Activated T-cell treated with anti-CD3 and anti-CD28 coated beads, Interleukin-2, amount 50 U/mL, for 72 hours (primary cell): ENCODE data around the gene PPP2R5E. TPM values are rescaled to one million over a fixed set of nuclear protein-coding genes. Genes with fewer than 3 reads are reported as not detected.

Experiments
- ATAC-seq, 2 donors: fragments of 150-1000 bp; cut with Tn5 transposase; replicated peaks in 1 of 2; 2 replicates each; pipeline ENCODE4 v1.10.0; 2021; ENCODE audit warnings: moderate library complexity in 2 of 2, mild to moderate bottlenecking in 1 of 2
- DNase-seq, 2 donors: peaks; one replicate each; pipeline ENCODE4 v3.0.0; 2021 to 2022; ENCODE audit warnings: mixed read lengths in 1 of 2
- H3K27ac Mint-ChIP-seq: one replicate; pipeline ENCODE4 v1.8.0; 2022; ENCODE audit warnings: mild to moderate bottlenecking, moderate library complexity, mixed read lengths
- H3K27me3 Mint-ChIP-seq: one replicate; pipeline ENCODE4 v1.8.0; 2022; ENCODE audit warnings: low read depth, mixed read lengths
- H3K36me3 Mint-ChIP-seq, 2 donors: one replicate each; pipeline ENCODE4 v1.8.0; 2022; ENCODE audit warnings: mixed read lengths in 2 of 2, mild to moderate bottlenecking in 1 of 2; ENCODE audit not compliant: insufficient read depth in 2 of 2
- H3K4me1 Mint-ChIP-seq: one replicate; pipeline ENCODE4 v1.8.0; 2022; ENCODE audit warnings: low read depth, mixed read lengths
- H3K4me3 Mint-ChIP-seq, 2 donors: one replicate each; pipeline ENCODE4 v1.8.0; 2022; ENCODE audit warnings: mild to moderate bottlenecking in 2 of 2, mixed read lengths in 2 of 2, moderate library complexity in 2 of 2
- H3K9me3 Mint-ChIP-seq, 2 donors: one replicate each; pipeline ENCODE4 v1.8.0; 2022; ENCODE audit warnings: mixed read lengths in 2 of 2
- total RNA-seq, 2 donors: library from RNA; stranded (reverse); gene quantifications; one replicate each; pipeline ENCODE4 v1.2.3, GENCODE V29; 2022

Gene PPP2R5E
- total RNA-seq, 2 donors from 2014 or later: 40.6 to 44.9 TPM

GRCh38 chr14:63367742-63368364 is 175.3 kb downstream of the PPP2R5E start:
- Mint-ChIP-seq H3K4me3 (no peak overlapping the region), H3K27ac (no peak overlapping the region), H3K4me1 (no peaks in the 10 kb centered on the region), H3K36me3 (peaks cover 5 to 6% of the 10 kb centered on the region in 2 donors), H3K27me3 (no peaks in the 10 kb centered on the region), H3K9me3 (peaks cover 1 to 2% of the 10 kb centered on the region in 2 donors)
- ATAC-seq (no peak), DNase-seq (no peak)

- Mint-ChIP-seq H3K4me1 (no peaks in the 10 kb centered on the region), H3K9me3 (peaks cover 1 to 2% of the 10 kb centered on the region in 2 donors), H3K27ac (no peak overlapping the region), H3K36me3 (peaks cover 0 to 2% of the 10 kb centered on the region in 2 donors), H3K27me3 (peaks cover 7% of the 10 kb centered on the region), H3K4me3 (no peak overlapping the region)
- ATAC-seq (no peak), DNase-seq (no peak)
These were observed 180.8 kb downstream of the PPP2R5E start for GRCh38 chr14:63362389-63362819.

- Mint-ChIP-seq H3K27ac (no peak overlapping the region), H3K9me3 (peaks cover 1 to 2% of the 10 kb centered on the region in 2 donors), H3K4me1 (no peaks in the 10 kb centered on the region), H3K4me3 (no peak overlapping the region), H3K36me3 (peaks cover 0 to 2% of the 10 kb centered on the region in 2 donors), H3K27me3 (peaks cover 7% of the 10 kb centered on the region)
- DNase-seq: no peak
- ATAC-seq: no peak
These were observed 181.4 kb downstream of the PPP2R5E start for GRCh38 chr14:63361790-63362189.

- Mint-ChIP-seq H3K27ac (no peak overlapping the region), H3K4me1 (no peaks in the 10 kb centered on the region), H3K36me3 (no peaks in the 10 kb centered on the region), H3K9me3 (no peaks in the 10 kb centered on the region), H3K4me3 (no peak overlapping the region), H3K27me3 (peaks cover 17% of the 10 kb centered on the region)
- DNase-seq (no peak), ATAC-seq (no peak)
These were observed 185.3 kb downstream of the PPP2R5E start for GRCh38 chr14:63357841-63358240.

GRCh38 chr14:63345826-63346225 is 197.4 kb downstream of the PPP2R5E start:
- DNase-seq: no peak
- ATAC-seq: no peak
- H3K36me3 Mint-ChIP-seq: no peaks in the 10 kb centered on the region
- no peaks in the 10 kb centered on the region for H3K4me1 Mint-ChIP-seq
- H3K27ac Mint-ChIP-seq: no peak overlapping the region
- peaks cover 1 to 2% of the 10 kb centered on the region in 2 donors for H3K9me3 Mint-ChIP-seq
- peaks cover 49% of the 10 kb centered on the region for H3K27me3 Mint-ChIP-seq
- no peak overlapping the region for H3K4me3 Mint-ChIP-seq

- H3K4me1 Mint-ChIP-seq: no peaks in the 10 kb centered on the region
- ATAC-seq (no peak), DNase-seq (no peak)
- H3K27me3 Mint-ChIP-seq: peaks cover 55% of the 10 kb centered on the region
- H3K36me3 Mint-ChIP-seq: no peaks in the 10 kb centered on the region
- peaks cover 1 to 2% of the 10 kb centered on the region in 2 donors for H3K9me3 Mint-ChIP-seq
- H3K4me3 Mint-ChIP-seq: no peak overlapping the region
- no peak overlapping the region for H3K27ac Mint-ChIP-seq
These were observed 198.8 kb downstream of the PPP2R5E start for GRCh38 chr14:63344336-63344735.

- Mint-ChIP-seq H3K27ac (no peak overlapping the region), H3K27me3 (peaks cover 53% of the 10 kb centered on the region), H3K36me3 (no peaks in the 10 kb centered on the region), H3K4me1 (no peaks in the 10 kb centered on the region), H3K9me3 (peaks cover 1 to 2% of the 10 kb centered on the region in 2 donors), H3K4me3 (no peak overlapping the region)
- ATAC-seq (no peak), DNase-seq (no peak)
These were observed 199.3 kb downstream of the PPP2R5E start for GRCh38 chr14:63343878-63344277.

GRCh38 chr14:63342371-63342770 is 200.8 kb downstream of the PPP2R5E start:
- peaks cover 1 to 2% of the 10 kb centered on the region in 2 donors for H3K36me3 Mint-ChIP-seq
- H3K27me3 Mint-ChIP-seq: peaks cover 46% of the 10 kb centered on the region
- peaks cover 2% of the 10 kb centered on the region in 2 donors for H3K9me3 Mint-ChIP-seq
- no peak for ATAC-seq
- H3K4me1 Mint-ChIP-seq: no peaks in the 10 kb centered on the region
- H3K4me3 Mint-ChIP-seq: no peak overlapping the region
- no peak for DNase-seq
- no peak overlapping the region for H3K27ac Mint-ChIP-seq

GRCh38 chr14:63328787-63329737 is 214.1 kb downstream of the PPP2R5E start:
- peaks cover 13% of the 10 kb centered on the region for H3K27me3 Mint-ChIP-seq
- H3K27ac Mint-ChIP-seq: no peak overlapping the region
- H3K4me3 Mint-ChIP-seq: no peak overlapping the region
- H3K36me3 Mint-ChIP-seq: peaks cover 0 to 1% of the 10 kb centered on the region in 2 donors
- no peaks in the 10 kb centered on the region for H3K9me3 Mint-ChIP-seq
- DNase-seq (no peak), ATAC-seq (no peak)
- no peaks in the 10 kb centered on the region for H3K4me1 Mint-ChIP-seq

GRCh38 chr14:63326840-63327239 is 216.3 kb downstream of the PPP2R5E start:
- no peak overlapping the region for H3K27ac Mint-ChIP-seq
- no peaks in the 10 kb centered on the region for H3K4me1 Mint-ChIP-seq
- DNase-seq (no peak), ATAC-seq (no peak)
- no peak overlapping the region for H3K4me3 Mint-ChIP-seq
- peaks cover 34% of the 10 kb centered on the region for H3K27me3 Mint-ChIP-seq
- H3K36me3 Mint-ChIP-seq: peaks cover 0 to 1% of the 10 kb centered on the region in 2 donors
- no peaks in the 10 kb centered on the region for H3K9me3 Mint-ChIP-seq

- no peak overlapping the region for H3K27ac Mint-ChIP-seq
- no peak for ATAC-seq
These were observed 220.1 kb downstream of the PPP2R5E start for GRCh38 chr14:63322897-63323573.

GRCh38 chr14:63322472-63322871 is 220.7 kb downstream of the PPP2R5E start:
- no peak overlapping the region for H3K27ac Mint-ChIP-seq

More at GRCh38 chr14:63322897-63323573, 220.1 kb downstream of the PPP2R5E start:
- H3K9me3 Mint-ChIP-seq: no peaks in the 10 kb centered on the region
- no peaks in the 10 kb centered on the region for H3K4me1 Mint-ChIP-seq
- H3K4me3 Mint-ChIP-seq: no peak overlapping the region
- no peaks in the 10 kb centered on the region for H3K36me3 Mint-ChIP-seq
- DNase-seq: no peak
- H3K27me3 Mint-ChIP-seq: peaks cover 21% of the 10 kb centered on the region

More at GRCh38 chr14:63322472-63322871, 220.7 kb downstream of the PPP2R5E start:
- H3K4me3 Mint-ChIP-seq: no peak overlapping the region
- no peak for ATAC-seq
- no peaks in the 10 kb centered on the region for H3K36me3 Mint-ChIP-seq
- H3K9me3 Mint-ChIP-seq: no peaks in the 10 kb centered on the region
- no peaks in the 10 kb centered on the region for H3K4me1 Mint-ChIP-seq
- peaks cover 21% of the 10 kb centered on the region for H3K27me3 Mint-ChIP-seq
- no peak for DNase-seq
